GM12865 (cell line): ENCODE data around the gene TRIO.

Source experiments
- DNase-seq: peaks from one replicate; pipeline ENCODE4 v3.0.0; 2010; ENCODE audit warnings: low read depth
- H3K4me3 ChIP-seq: 2 replicates; pipeline ENCODE4 v1.5.1; 2011; ENCODE audit warnings: mild to moderate bottlenecking, low read depth, low read length, control low read depth
- CTCF ChIP-seq: IDR thresholded peaks from 2 replicates; pipeline ENCODE4 v1.5.1; 2011; ENCODE audit warnings: low read length, control low read depth, low read depth, inconsistent platforms; ENCODE audit not compliant: insufficient read depth; ENCODE audit errors: missing control alignments

Gene TRIO

GRCh38 chr5:14257995-14258403 lies 114.9 kb downstream of the TRIO start:
- DNase-seq: peak; percentile 86
- H3K4me3 ChIP-seq: peak overlapping the region; percentile 33
- TF ChIP-seq CTCF: no peak

GRCh38 chr5:14258840-14259239 lies 115.7 kb downstream of the TRIO start:
- DNase-seq: peak; percentile 74
- no peak for TF ChIP-seq CTCF
- H3K4me3 ChIP-seq: peak overlapping the region; percentile 33

GRCh38 chr5:14260637-14261036 lies 117.5 kb downstream of the TRIO start:
- TF ChIP-seq CTCF: no peak
- no peak overlapping the region for H3K4me3 ChIP-seq
- no peak for DNase-seq

- no peak for TF ChIP-seq CTCF
- H3K4me3 ChIP-seq: no peak overlapping the region
- peak; percentile 60 for DNase-seq
These were observed 118.1 kb downstream of the TRIO start for GRCh38 chr5:14261235-14261634.

- no peak overlapping the region for H3K4me3 ChIP-seq
- TF ChIP-seq CTCF: no peak
- no peak for DNase-seq
These were observed 118.9 kb downstream of the TRIO start for GRCh38 chr5:14261856-14262611.

- no peak for DNase-seq
- no peak for TF ChIP-seq CTCF
- no peak overlapping the region for H3K4me3 ChIP-seq
These were observed 120.0 kb downstream of the TRIO start for GRCh38 chr5:14263113-14263512.

GRCh38 chr5:14263699-14264098 lies 120.6 kb downstream of the TRIO start:
- no peak overlapping the region for H3K4me3 ChIP-seq
- no peak for DNase-seq
- no peak for TF ChIP-seq CTCF
